ENCODE data around the gene PRSS27. TPM values are rescaled to one million over a fixed set of nuclear protein-coding genes. Genes with fewer than 3 reads are reported as not detected.
A peak's percentile ranks its signal among the peaks of the same experiment; 100 is the strongest.

PRSS27 gene
- total and polyA plus RNA-seq, 2 donors (not counting 1 experiment from before 2014, with no cell fraction given) = 2.1 to 2.4 TPM

DNA sequence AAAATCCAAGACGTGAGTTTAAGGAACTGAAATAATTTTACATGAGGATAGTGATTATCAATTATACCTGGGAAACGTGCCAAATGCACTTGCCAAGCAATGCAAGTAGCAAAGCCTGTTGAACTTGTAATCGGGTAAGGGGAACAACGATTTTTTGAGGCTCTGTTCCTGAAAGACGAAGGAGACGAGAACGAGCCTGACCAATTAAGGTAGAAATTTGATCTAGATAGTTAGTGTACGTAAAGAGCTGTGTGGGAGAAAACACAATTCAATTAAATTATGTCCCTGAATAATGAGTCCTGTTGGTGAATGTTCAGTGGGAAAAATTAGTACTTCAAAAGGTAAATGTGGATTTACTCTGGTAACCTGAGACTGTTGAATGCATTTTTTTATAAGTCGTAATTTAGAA is 55.4 kb downstream of the PRSS27 start:
- H3K27ac Mint-ChIP-seq = no peak overlapping the region
- no peaks in the 10 kb centered on the region for H3K9me3 Mint-ChIP-seq (ENCODE audit: insufficient read depth)
- Histone ChIP-seq H3K36me3 (replicated peaks in 1 of 2; ENCODE audit: control extremely low read depth in 1 of 2, control insufficient read depth in 1 of 2, extremely low read depth in 1 of 2, insufficient read depth in 2 of 2, low read length in 1 of 2) (peaks cover 0 to 14% of the 10 kb centered on the region in 2 experiments), H3K27me3 (replicated peaks in 1 of 4; ENCODE audit: control extremely low read depth in 1 of 4, control insufficient read depth in 3 of 4, insufficient read depth in 4 of 4, low read length in 3 of 4) (no peaks in the 10 kb centered on the region), H3K9me3 (ENCODE audit: control extremely low read depth in 1 of 3, control insufficient read depth in 2 of 3, insufficient read depth in 1 of 3, low read length in 2 of 3) (no peaks in the 10 kb centered on the region), H3K79me2 (ENCODE audit: control insufficient read depth, insufficient read depth, low read length) (peaks cover 6% of the 10 kb centered on the region), H2AFZ (ENCODE audit: insufficient read depth, low read depth, low read length, poor library complexity, severe bottlenecking) (no peak overlapping the region), H4K20me1 (ENCODE audit: control insufficient read depth, insufficient read depth, low read length, poor library complexity, severe bottlenecking) (no peaks in the 10 kb centered on the region), H3K4me1 (ENCODE audit: control insufficient read depth in 2 of 2, insufficient read depth in 2 of 2, low read length in 2 of 2) (no peaks in the 10 kb centered on the region), H3K4me3 (ENCODE audit: control extremely low read depth in 1 of 5, extremely low read depth in 1 of 5, insufficient read depth in 1 of 5, low read depth in 2 of 5, low read length in 4 of 5) (no peak overlapping the region), H3K9ac (ENCODE audit: low read length) (no peak overlapping the region), H3K4me2 (replicated peaks; ENCODE audit: low read depth, low read length, poor library complexity, severe bottlenecking) (no peak overlapping the region), H3K27ac (ENCODE audit: low read length in 2 of 2) (no peak overlapping the region)
- H3K4me3 Mint-ChIP-seq = no peak overlapping the region
- intact Hi-C loops (cut with micrococcal nuclease) = no loop called here
- H3K4me1 Mint-ChIP-seq = peaks cover 18% of the 10 kb centered on the region
- no peak for ATAC-seq (ENCODE audit: low read depth)
- WGBS (ENCODE audit: insufficient coverage) = 86% methylated on average over 8 of the region's 9 CpGs
- POLR2A ChIA-PET = no interaction called here
- TF ChIP-seq, protein P1, sequence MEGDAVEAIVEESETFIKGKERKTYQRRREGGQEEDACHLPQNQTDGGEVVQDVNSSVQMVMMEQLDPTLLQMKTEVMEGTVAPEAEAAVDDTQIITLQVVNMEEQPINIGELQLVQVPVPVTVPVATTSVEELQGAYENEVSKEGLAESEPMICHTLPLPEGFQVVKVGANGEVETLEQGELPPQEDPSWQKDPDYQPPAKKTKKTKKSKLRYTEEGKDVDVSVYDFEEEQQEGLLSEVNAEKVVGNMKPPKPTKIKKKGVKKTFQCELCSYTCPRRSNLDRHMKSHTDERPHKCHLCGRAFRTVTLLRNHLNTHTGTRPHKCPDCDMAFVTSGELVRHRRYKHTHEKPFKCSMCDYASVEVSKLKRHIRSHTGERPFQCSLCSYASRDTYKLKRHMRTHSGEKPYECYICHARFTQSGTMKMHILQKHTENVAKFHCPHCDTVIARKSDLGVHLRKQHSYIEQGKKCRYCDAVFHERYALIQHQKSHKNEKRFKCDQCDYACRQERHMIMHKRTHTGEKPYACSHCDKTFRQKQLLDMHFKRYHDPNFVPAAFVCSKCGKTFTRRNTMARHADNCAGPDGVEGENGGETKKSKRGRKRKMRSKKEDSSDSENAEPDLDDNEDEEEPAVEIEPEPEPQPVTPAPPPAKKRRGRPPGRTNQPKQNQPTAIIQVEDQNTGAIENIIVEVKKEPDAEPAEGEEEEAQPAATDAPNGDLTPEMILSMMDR (IDR thresholded peaks at IDR 0.05) = no peak
- TF ChIP-seq EZH2 (IDR thresholded peaks at IDR 0.05; ENCODE audit: borderline replicate concordance, insufficient read depth, low read depth, low read length, poor library complexity, severe bottlenecking) = no peak
- no peaks in the 10 kb centered on the region for H3K27me3 Mint-ChIP-seq
- no peak for DNase-seq
- CTCF ChIA-PET = interaction anchor here (1.0 kb wide), 1 partner anchor 263 kb away, joined by 3 read pairs; no protein-coding TSS in a partner anchor

DNA sequence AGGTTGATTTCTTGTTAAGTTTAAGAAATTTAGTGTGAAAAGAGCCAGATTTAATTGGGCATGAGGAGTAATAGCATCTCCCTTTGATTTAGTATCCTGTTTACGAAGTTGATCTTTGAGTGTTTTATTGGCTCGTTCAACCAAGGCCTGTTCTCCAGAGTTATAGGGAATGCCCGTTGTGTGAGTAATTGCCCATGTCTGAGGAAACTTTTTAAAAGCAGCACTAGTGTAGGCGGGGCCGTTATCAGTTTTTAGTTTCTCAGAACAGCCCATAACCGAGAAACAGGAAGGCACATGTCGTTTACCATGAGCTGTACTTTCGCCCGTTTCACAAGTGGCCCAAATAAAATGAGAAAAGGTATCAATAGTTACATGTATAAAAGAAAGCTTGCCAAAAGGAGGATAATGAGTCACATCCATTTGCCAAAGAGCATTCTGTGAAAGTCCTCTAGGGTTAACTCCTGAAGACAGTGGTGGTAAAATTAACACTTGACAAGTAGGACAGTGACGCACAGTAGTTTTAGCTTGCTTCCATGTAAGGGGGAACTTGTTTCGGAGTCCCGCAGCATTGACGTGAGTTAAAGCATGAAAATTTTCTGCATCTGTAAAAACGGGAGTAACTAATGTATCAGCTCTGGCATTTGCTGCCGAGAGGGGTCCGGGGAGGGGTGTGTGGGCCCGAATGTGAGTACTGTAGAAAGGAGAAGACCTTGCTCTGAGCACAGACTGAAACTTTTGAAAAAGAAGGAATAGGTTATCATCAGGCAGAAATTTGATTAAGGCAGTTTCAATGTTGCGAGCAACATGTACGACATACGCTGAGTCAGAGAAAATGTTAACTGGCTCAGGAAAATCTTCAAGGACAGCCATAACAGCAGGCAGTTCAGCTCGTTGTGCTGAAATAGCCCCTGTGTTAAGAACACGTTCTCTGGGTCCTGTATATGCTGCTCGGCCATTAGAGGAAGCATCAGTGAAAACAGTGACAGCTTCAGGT is 56.2 kb downstream of the PRSS27 start:
- H3K79me2 ChIP-seq (ENCODE audit: control insufficient read depth, insufficient read depth, low read length) = peaks cover 4% of the 10 kb centered on the region
- peaks cover 15% of the 10 kb centered on the region for H3K4me1 Mint-ChIP-seq
- H4K20me1 ChIP-seq (ENCODE audit: control insufficient read depth, insufficient read depth, low read length, poor library complexity, severe bottlenecking) = no peaks in the 10 kb centered on the region
- H3K9ac ChIP-seq (ENCODE audit: low read length) = no peak overlapping the region
- no peak overlapping the region for H3K4me2 ChIP-seq (replicated peaks; ENCODE audit: low read depth, low read length, poor library complexity, severe bottlenecking)
- DNase-seq (no peak), ATAC-seq (ENCODE audit: low read depth) (no peak)
- H3K27ac ChIP-seq (ENCODE audit: low read length in 2 of 2) = no peak overlapping the region
- TF ChIP-seq, protein P1 (IDR thresholded peaks at IDR 0.05) = no peak
- no peak for TF ChIP-seq EZH2 (IDR thresholded peaks at IDR 0.05; ENCODE audit: borderline replicate concordance, insufficient read depth, low read depth, low read length, poor library complexity, severe bottlenecking)
- H3K27me3 Mint-ChIP-seq = no peaks in the 10 kb centered on the region
- POLR2A ChIA-PET = no interaction called here
- H3K4me1 ChIP-seq (ENCODE audit: control insufficient read depth in 2 of 2, insufficient read depth in 2 of 2, low read length in 2 of 2) = no peaks in the 10 kb centered on the region
- WGBS (ENCODE audit: insufficient coverage) = 80% methylated on average over 20 of the region's 23 CpGs
- peaks cover 0 to 13% of the 10 kb centered on the region in 2 experiments for H3K36me3 ChIP-seq (replicated peaks in 1 of 2; ENCODE audit: control extremely low read depth in 1 of 2, control insufficient read depth in 1 of 2, extremely low read depth in 1 of 2, insufficient read depth in 2 of 2, low read length in 1 of 2)
- H3K9me3 ChIP-seq (ENCODE audit: control extremely low read depth in 1 of 3, control insufficient read depth in 2 of 3, insufficient read depth in 1 of 3, low read length in 2 of 3) = no peaks in the 10 kb centered on the region
- peak overlapping the region; percentile 9 for H3K4me3 Mint-ChIP-seq
- no peak overlapping the region for H3K4me3 ChIP-seq (ENCODE audit: control extremely low read depth in 1 of 5, extremely low read depth in 1 of 5, insufficient read depth in 1 of 5, low read depth in 2 of 5, low read length in 4 of 5)
- H3K27ac Mint-ChIP-seq = no peak overlapping the region
- no peak overlapping the region for H2AFZ ChIP-seq (ENCODE audit: insufficient read depth, low read depth, low read length, poor library complexity, severe bottlenecking)
- no peaks in the 10 kb centered on the region for H3K9me3 Mint-ChIP-seq (ENCODE audit: insufficient read depth)
- CTCF ChIA-PET = interaction anchor here (1.0 kb wide), 1 partner anchor 263 kb away, joined by 3 read pairs; no protein-coding TSS in a partner anchor
- H3K27me3 ChIP-seq (replicated peaks in 1 of 4; ENCODE audit: control extremely low read depth in 1 of 4, control insufficient read depth in 3 of 4, insufficient read depth in 4 of 4, low read length in 3 of 4) = no peaks in the 10 kb centered on the region
- intact Hi-C loops (cut with micrococcal nuclease) = no loop called here

Measured in B cell (primary cell).